HUDEP-2 (cell line): ENCODE measurements around the gene PDZD7.
A peak's percentile ranks its signal among the peaks of the same experiment; 100 is the strongest.
"Not testable (repeated sequence)": the region's sequence is repeated elsewhere in the genome, so short reads cannot be mapped to it uniquely, and the experiment has no call there.

ENCODE experiments used
- DNase-seq, 76 experiments: peaks; one replicate each; lab custom pipeline; 2025; ENCODE audit not compliant: unreplicated experiment in 76 of 76; lab: John Stamatoyannopoulos, UW

PDZD7 gene

GRCh38 chr10:100988166-100988565 lies 42.8 kb downstream of the PDZD7 start:
- no peak for DNase-seq

- DNase-seq = peak in 1 of 76 experiments; percentile 53
Observed at GRCh38 chr10:100987685-100988049, 43.3 kb downstream of the PDZD7 start.

DNA sequence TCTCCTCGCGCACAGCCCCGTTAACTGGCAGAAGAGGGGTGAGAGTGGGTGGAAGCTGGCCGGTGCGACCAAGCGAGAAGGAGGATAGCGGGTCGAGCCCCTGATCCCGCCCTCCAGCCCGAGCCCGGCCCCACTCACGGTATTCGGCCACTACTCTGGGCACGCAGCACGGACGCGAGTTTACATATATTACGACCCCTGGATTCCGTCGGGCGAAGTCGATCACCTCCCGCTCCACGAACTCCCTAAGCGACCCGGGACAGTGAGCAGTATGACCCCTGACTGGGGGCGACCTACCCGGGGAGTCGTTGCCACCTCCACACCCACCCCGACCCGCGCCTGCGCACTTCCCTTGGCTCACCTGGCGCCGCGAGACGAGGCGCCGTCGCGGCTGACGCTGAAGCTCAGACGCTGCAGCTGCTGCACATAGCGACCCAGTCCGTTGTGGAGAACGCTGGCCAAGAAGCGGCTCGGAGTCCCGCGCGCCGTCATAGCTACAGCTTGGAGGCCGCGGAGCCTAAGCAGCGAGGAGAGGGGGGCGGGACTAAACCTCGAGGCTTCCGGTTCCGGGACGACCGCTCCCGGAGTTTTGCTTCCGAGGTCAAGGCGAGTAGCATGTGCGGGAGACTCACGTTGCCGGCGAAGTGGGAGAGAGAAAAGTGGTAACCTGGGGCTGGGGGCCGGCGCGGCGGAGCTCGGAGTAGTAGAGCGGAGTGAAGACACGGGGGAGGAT lies 43.8 kb downstream of the PDZD7 start, which contains the start of the genes MRPL43 and TWNK:
Gene MRPL43, minus strand, starts transcription at position 546 of the 733 bp plus-strand sequence. Its CDS starts 54 bp downstream, at position 492.
Gene TWNK, plus strand, starts transcription at position 592 of the 733 bp plus-strand sequence. CDS start 668 bp downstream, outside the sequence.
- peak in 72 of 76 experiments; percentile 14 to 84 (median 65) for DNase-seq

GRCh38 chr10:100986623-100986951 lies 44.3 kb downstream of the PDZD7 start:
- no peak for DNase-seq

- DNase-seq = no peak
Observed at GRCh38 chr10:100985336-100985735, 45.6 kb downstream of the PDZD7 start.

GRCh38 chr10:100984672-100985177 lies 46.2 kb downstream of the PDZD7 start:
- DNase-seq = no peak

DNA sequence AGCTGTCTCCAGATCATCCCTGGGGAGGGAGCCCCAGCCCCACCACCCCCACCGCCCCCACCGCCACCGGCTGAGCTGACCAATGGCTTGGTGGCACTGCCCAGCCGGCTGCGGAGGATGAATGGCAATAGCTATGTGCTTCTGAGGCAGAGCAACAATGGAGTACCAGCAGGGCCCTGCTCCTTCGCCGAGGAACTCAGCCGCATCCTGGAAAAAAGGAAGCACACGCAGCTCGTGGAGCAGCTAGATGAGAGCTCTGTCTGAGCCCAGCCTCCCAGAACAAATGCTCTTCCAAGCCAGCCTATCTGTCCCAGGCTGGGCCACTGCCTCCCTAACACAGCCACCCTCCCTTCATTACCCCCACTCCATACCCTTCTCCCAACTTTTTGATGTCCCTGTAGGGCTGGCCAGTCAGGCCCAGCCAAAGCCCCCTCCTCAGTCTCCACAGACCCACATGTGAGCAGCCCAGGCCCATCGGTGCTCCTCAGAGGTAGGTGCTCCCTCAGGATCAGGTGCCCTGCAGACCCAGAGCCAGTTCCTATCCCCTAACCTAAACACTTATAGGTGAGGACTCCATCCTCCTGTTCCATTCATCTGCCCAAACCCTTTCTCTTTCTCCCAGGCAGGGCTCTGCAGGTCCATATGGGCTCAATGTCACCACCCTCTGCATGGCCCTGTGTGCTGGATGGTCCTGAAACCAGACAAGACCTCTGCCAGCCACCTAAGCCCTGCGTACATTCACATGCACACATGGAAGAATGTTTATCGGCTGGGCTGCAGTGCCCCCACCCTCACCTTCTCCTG lies 46.9 kb downstream of the PDZD7 start:
- DNase-seq = no peak

- no peak for DNase-seq
Observed at GRCh38 chr10:100982916-100983830, 47.8 kb downstream of the PDZD7 start.

- no peak for DNase-seq
Observed at GRCh38 chr10:100981178-100981772, 49.7 kb downstream of the PDZD7 start.

DNA sequence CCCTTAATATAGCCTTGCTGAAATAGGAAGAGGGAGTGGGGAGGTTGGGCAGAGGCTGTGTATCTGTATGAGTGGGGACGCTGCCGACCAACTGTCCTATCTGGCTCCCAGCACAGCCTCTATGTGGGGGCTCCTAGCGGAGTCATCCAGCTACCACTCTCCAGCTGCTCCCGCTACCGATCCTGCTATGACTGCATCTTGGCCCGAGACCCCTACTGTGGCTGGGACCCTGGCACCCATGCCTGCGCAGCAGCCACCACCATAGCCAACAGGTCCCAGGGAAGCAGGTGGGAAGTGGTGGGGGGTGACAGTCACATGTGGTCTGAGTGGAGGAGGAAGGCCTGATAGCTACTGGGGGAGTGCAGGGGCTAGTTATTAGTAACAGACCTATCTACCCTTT lies 50.2 kb downstream of the PDZD7 start:
- no peak for DNase-seq

DNA sequence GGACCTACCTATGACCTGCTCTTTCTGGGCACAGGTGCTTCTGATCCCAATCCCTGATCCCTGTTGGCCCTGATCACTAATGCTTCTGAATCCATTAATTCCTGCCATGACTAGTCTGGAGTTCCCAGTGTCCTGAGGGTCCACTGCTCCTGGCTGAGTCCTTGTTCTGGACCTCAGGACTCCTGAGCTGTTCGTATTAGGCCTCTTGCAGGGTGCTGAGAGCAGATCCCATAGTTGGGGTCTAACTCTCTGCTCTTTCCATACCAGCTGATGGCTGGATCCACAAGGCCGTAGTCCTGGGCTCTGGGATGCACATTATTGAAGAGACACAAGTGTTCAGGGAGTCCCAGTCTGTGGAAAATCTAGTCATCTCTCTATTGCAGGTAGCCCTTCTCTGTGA lies 50.6 kb downstream of the PDZD7 start:
- no peak for DNase-seq

- DNase-seq = no peak
Observed at GRCh38 chr10:100979791-100980272, 51.1 kb downstream of the PDZD7 start.

DNA sequence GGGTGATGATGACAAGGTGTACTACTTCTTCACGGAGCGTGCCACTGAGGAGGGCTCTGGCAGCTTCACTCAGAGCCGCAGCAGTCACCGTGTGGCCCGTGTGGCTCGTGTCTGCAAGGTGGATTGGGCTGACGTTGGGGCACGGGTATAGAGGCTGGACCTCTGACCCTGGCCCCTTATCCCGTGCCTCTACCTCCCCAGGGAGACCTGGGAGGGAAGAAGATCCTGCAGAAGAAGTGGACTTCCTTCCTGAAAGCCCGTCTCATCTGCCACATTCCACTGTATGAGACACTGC lies 52.1 kb downstream of the PDZD7 start:
- no peak for DNase-seq

DNA sequence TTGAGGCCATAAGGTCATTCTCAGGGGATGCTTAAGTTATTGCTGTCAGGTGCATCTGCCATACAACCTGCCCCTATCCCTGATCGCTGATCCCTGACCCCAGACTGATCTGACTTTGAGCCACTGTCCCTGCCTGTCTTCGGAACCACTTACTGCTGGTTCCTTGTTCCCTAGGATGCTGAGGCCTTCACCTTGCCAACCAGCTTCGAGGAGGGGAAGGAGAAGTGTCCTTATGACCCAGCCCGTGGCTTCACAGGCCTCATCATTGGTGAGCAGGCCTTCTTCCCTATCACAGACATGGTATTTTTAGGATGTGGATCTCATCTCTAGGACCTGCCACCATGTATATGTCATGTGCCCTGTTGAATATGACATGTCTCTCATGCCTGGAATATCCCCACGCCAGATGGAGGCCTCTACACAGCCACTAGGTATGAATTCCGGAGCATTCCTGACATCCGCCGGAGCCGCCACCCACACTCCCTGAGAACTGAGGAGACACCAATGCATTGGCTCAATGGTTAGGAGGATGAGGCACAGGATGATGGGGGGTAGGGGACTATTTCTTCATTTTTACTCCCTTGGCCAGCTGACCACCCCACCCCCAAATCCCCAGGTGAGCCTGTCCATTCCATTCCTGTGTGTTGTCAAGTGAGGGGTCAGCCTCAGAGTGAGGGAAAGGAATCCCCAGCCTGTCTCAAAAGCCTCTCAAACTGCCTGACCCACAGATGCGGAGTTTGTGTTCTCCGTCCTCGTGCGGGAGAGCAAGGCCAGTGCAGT lies 52.6 kb downstream of the PDZD7 start:
- no peak for DNase-seq

- no peak for DNase-seq
Observed at GRCh38 chr10:100977436-100977835, 53.5 kb downstream of the PDZD7 start.

- no peak for DNase-seq
Observed at GRCh38 chr10:100976906-100977305, 54.0 kb downstream of the PDZD7 start.

DNA sequence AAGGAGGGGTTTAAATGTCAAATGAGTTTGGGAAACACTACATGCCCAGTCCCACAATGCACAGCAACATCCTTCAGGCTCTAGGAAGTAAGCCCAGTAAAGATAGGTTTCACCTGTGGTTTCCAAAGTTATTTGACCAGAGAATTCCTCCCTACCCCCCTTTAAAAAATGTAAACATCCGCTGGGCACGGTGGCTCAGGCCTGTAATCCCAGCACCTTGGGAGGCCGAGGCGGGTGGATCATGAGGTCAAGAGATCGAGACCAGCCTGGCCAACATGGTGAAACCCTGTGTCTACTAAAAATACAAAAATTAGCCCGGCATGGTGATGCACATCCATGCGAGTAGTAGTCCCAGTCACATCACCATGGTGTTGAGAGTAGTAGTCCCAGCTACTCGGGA lies 55.5 kb downstream of the PDZD7 start:
- not testable (repeated sequence) for DNase-seq

- no peak for DNase-seq
Observed at GRCh38 chr10:100972904-100973535, 57.9 kb downstream of the PDZD7 start.
